HG02610 (cell line): ENCODE measurements around the gene PKD1.

Experiments used
- ATAC-seq: cut with Tn5 transposase; IDR thresholded peaks from one replicate; pipeline ENCODE4 v1.9.1; 2021; ENCODE audit warnings: mild to moderate bottlenecking, moderate library complexity; ENCODE audit not compliant: unreplicated experiment

PKD1 gene

GRCh38 chr16:2170587-2171435, 35.1 kb upstream of the PKD1 start:
- no peak for ATAC-seq

- ATAC-seq = no peak
Observed at GRCh38 chr16:2170080-2170479, 34.4 kb upstream of the PKD1 start.

- ATAC-seq = no peak
Observed at GRCh38 chr16:2167068-2167638, 31.5 kb upstream of the PKD1 start.

GRCh38 chr16:2166263-2167067, 30.8 kb upstream of the PKD1 start:
- no peak for ATAC-seq

- no peak for ATAC-seq
Observed at GRCh38 chr16:2165861-2166260, 30.2 kb upstream of the PKD1 start.

DNA sequence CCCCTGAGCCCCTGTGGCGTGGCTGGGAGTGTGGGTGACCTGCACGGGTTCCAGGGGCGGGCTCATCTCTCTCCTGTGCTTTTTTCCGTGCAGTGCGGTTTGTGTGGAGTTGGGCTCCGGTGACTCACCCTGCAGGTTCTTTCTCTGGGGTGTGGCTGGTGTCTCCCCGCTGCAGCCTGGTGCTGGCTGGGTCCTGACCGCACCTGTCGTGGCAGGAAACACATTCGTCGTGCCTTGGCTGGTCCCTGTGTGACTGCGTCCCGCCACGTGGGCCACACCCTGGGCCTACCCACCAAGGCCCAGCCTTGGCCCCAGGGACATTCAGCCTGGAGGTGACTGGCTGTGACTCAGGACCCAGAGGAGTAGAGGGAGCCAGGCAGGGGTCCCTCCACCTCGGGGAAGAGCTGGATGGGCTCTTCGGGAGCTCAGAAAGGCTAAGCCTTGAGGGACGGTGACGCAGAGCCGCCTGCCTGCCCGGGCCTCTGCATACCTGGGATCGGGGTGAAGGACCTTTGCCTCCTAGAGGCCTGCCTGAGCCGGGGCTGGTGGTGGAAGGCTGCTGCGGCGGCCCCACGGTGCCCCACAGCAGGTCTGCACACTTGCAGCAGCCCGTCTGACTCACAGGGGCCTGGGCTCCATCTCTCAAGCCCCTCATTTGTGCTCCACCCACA, 27.6 kb upstream of the PKD1 start:
- no peak for ATAC-seq

DNA sequence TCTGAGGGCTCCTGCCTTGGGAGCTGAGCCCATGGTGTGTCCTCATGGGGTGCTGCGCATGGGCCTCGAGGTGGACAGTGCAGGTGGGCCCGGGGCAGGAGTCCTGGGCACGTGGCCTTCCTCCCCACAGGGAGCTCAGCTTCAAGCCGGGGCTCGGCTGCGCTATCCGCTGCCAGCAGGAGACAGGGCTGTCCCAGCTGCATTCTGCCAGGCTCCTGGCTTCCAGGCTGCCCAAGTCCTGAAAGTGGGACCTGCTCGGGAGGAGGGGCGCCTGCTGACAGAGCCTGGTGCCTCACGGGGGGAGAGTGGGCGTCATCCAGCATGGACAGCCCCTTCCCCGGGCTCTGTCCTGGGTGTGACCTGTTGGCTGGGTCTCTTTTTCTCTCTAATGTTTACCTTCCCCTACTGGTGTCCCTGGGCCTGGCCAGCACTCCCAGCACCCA, 27.0 kb upstream of the PKD1 start:
- ATAC-seq = no peak

DNA sequence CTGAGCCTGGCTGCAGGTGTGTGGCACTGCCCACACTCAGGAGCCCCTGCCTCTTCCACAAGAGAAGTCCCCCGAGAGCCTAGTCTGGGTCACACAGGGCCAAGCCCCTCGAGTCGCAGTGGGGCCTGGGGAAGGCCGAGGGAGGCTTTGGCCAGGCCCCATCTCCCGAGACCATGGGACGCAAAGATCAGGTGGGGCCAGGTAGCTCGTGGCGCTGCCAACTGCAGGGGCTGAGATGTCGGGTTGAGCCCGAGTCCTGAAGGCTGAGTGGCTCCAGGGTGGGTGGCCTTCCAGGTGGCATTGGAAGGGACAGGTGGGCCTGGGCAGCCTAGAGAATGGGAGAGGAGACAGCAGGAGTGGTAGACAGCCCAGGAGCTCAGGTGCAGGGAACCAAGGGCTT, 26.2 kb upstream of the PKD1 start:
- ATAC-seq = no peak

DNA sequence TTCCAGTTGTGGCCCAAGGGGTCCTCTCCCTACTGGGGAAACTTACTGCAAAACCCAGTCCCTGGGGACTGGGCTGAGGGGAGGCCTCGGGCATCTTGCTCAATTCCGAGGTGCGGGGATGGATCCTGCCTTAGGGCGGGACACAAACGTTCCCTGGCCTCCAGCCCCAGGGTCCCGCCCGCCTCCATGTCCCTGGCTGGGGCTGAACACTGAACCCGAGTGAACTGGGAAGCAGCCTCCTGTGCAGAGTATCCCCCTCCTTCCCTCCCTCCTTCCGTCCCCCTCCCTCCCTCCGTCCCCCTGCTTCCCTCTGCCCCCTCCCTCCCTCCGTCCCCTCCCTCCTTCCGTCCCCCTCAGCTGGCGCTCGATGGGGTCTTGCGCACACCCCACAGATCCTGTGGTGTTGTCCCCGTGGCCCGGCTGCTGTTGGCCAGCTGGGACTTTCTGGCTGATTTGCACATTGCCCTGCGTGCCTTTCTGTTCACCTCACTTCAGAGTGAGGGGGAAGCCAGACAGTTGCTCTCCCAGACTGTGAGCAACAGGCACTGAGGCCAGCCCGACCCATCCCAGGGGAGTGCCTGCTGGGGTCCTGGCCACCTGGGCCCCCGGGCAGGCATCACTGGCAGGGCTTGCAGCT, 25.3 kb upstream of the PKD1 start:
- ATAC-seq = no peak

GRCh38 chr16:2159175-2159838, 23.6 kb upstream of the PKD1 start:
- no peak for ATAC-seq

DNA sequence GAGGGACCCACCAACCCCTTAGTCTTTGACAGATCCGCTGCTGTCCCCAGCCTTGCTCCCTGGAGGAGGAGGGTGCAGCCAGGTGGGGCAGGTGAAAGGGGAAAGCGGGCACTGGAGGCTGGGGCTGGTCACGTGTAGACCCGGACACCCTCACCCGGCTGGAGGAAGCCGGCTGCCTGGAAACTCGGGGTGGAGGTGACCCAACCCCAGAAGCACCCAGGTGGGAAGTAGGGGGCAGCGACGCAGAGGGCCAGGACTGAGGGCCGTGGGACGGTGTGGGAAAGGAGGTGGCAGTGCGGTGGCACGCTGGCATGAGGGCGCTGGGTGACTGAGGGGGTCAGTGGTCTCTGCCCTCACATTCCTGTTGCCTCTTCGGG, 22.6 kb upstream of the PKD1 start:
- no peak for ATAC-seq

- no peak for ATAC-seq
Observed at GRCh38 chr16:2157480-2158261, 22.0 kb upstream of the PKD1 start.

GRCh38 chr16:2156849-2157224, 21.1 kb upstream of the PKD1 start:
- ATAC-seq = no peak

DNA sequence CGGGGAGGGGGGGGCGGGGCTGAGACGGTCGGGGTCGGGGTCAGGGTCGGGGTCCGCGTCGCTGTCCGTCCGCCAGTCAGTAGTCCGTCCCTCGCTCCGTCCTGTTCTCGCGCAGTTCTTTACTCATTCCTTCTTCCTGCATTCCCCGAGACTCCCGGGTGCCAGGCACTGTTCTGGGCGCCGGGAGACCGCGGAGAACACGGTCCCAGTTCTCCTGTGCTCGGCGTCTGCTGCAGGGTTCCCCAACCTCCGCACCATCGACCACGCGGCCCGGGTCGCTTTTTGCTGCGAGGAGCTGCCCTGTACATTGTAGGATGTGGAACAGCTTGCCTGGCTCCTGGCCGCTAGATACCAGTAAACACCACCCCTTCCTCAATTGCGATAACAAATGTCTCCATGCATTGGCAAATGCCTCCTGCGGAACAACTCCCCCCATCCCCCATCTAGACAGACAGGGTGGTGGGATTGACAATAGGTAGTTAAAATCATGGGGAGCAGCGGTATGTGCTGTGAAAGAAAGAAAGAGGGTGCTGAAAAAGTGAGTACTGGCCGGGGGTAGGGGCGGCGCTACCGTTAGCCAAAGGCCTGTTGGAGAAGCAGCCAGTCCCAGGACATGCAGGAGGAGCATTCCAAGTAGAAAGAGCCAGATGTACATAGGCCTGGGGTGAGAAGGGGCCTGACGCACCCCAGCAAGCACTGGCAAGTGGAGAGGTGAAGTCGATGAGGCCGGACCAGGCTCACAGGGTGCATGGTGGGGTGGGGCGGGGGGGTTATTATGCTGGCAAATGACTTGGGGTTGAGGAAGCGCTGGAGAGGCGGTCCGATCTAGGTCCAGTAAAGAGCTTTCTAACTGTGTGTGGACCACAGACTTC, 20.5 kb upstream of the PKD1 start:
- no peak for ATAC-seq

DNA sequence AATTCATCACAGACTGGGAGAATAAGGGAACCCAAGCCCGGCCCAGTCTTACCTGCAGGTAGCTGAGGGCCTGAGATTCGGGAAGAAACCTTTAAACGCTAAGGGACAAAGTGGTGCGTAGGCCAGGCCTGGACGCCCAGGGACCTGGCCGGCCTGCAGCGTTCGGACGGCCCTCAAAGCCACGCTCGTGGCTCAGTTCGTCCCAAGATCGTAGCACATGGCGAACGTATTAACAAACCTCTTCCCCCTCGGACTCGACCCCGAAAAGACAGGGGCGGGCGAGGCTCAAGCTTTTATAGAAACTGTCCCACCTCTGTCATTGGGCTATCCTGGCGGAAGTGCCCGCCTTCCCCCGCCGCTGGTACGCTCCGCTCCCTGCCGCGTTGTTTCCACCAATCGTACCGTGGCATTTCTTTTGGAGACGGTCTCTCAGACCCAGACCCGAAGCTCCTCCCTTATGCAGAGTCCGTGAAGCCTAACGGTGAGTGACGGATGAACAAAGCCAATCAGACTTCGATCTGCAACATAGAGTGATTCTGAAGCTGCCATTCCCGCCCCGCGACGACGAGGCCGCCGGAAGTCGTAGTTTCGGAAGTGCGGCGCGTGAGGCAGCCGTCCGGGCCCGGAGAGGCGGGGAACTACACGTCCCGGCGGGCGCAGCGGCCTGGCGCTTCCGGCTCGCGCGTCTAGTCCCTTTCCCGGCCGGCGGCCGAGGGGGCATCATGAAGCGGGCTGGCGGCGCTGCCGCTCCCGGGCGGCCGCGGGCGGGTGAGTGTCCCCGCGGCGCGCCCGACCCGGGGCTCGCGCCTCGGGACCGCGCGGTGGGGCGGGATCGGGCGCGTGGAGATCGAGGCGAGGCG, 19.6 kb upstream of the PKD1 start, which contains the start of gene TRAF7:
Gene TRAF7, plus strand, starts transcription at position 692 of the 860 bp plus-strand sequence. CDS start 8,139 bp downstream, outside the sequence.
- peak; percentile 91 for ATAC-seq

- no peak for ATAC-seq
Observed at GRCh38 chr16:2154533-2155090, 18.9 kb upstream of the PKD1 start.
